ENCODE results near the gene FBXO31.

- TF ChIP-seq ZBTB7A (tag by site-specific recombination; IDR thresholded peaks at IDR 0.05; ENCODE audit: low read depth), result no peak
- no peak for TF ChIP-seq ZNF76 (tag by site-specific recombination; IDR thresholded peaks at IDR 0.05; ENCODE audit: borderline replicate concordance, low read depth)
- TF ChIP-seq CTCF (tag by site-specific recombination; IDR thresholded peaks at IDR 0.05), result no peak
- TF ChIP-seq SP2 (tag by site-specific recombination; IDR thresholded peaks at IDR 0.05), result no peak
- no peak for TF ChIP-seq ZNF621 (tag by site-specific recombination; IDR thresholded peaks at IDR 0.05)
- no peak for TF ChIP-seq ZNF692 (tag by site-specific recombination; IDR thresholded peaks at IDR 0.05)
- TF ChIP-seq REST (tag by site-specific recombination; IDR thresholded peaks at IDR 0.05), result no peak
- no peak for TF ChIP-seq ZBTB44 (tag by site-specific recombination; IDR thresholded peaks at IDR 0.05)
- TF ChIP-seq ZNF704 (tag by site-specific recombination; IDR thresholded peaks at IDR 0.05), result no peak
- no peak for TF ChIP-seq ZNF398 (tag by site-specific recombination; IDR thresholded peaks at IDR 0.05)
- no peak for TF ChIP-seq ZNF157 (tag by site-specific recombination; IDR thresholded peaks at IDR 0.05)
- TF ChIP-seq KLF9 (tag by site-specific recombination; IDR thresholded peaks at IDR 0.05; ENCODE audit: low read depth), result no peak
- no peak for TF ChIP-seq ZNF114 (tag by site-specific recombination; IDR thresholded peaks at IDR 0.05)
Measured at GRCh38 chr16:87288753-87289362, 94.7 kb downstream of the FBXO31 start.

Measured in HEK293 (cell line).